Uterus (tissue), 4 donors: ENCODE results near the gene PRKAG2. TPM values are rescaled to one million over a fixed set of nuclear protein-coding genes. Genes with fewer than 3 reads are reported as not detected.

ENCODE experiments used
- DNase-seq, 2 donors: peaks; one replicate each; pipeline ENCODE4 v3.0.0-alpha.2; 2019 to 2020
- H3K27ac ChIP-seq, 2 donors: fragments of 200-600 bp; sonication (generic); 1 replicate in 1 of 2; 2 replicates in 1 of 2; pipeline ENCODE4 v1.5.1; 2016 to 2018
- H3K27me3 ChIP-seq, 2 donors: fragments of 200-600 bp; sonication (generic); one replicate each; pipeline ENCODE4 v1.5.1; 2018 to 2019; ENCODE audit warnings: control low read depth in 1 of 2
- H3K36me3 ChIP-seq, 2 donors: fragments of 200-600 bp; sonication (generic); one replicate each; pipeline ENCODE4 v1.5.1; 2019; ENCODE audit warnings: control low read depth in 1 of 2
- H3K4me1 ChIP-seq, 2 donors: fragments of 200-600 bp; sonication (generic); one replicate each; pipeline ENCODE4 v1.5.1; 2018 to 2019; ENCODE audit warnings: control low read depth in 1 of 2
- H3K4me3 ChIP-seq, 2 donors: fragments of 200-600 bp; sonication (generic); 1 replicate in 1 of 2; 2 replicates in 1 of 2; pipeline ENCODE4 v1.5.1; 2018 to 2019; ENCODE audit warnings: mild to moderate bottlenecking in 1 of 2
- H3K9me3 ChIP-seq, 2 donors: fragments of 200-600 bp; sonication (generic); one replicate each; pipeline ENCODE4 v1.5.1; 2019; ENCODE audit warnings: control low read depth in 1 of 2
- POLR2A ChIP-seq, 2 donors: fragments of 450-650 bp; IDR thresholded peaks; one replicate each; pipeline ENCODE4 v1.6.1; 2016; ENCODE audit warnings: antibody characterized with exemption in 2 of 2, mild to moderate bottlenecking in 1 of 2, moderate library complexity in 1 of 2
- intact Hi-C: fragments of 100-400 bp; cut with DNase I; formaldehyde crosslinking; loops from one replicate; pipeline ENCODE4 v1.15.1; 2023; ENCODE audit warnings: low total_unique reads
- total RNA-seq, 4 donors: library from RNA; depleted of rRNA in 3 of 4; stranded (reverse); fragments of >200 nt in 3 of 4; gene quantifications; one replicate each; pipeline versions ENCODE4 v1.1.0 to v1.2.4, GENCODE V29; 2014 to 2023
- TF ChIP-seq, protein P1 (sequence below), 4 experiments: fragments of 200-600 bp in 2 of 4; fragments of 450-650 bp in 2 of 4; sonication (generic) in 2 of 4; IDR thresholded peaks; one replicate each; pipeline ENCODE4 v1.5.1; 2016 to 2019; ENCODE audit warnings: antibody characterized with exemption in 4 of 4, mild to moderate bottlenecking in 2 of 4, moderate library complexity in 1 of 4
- donor health status: DM: yes; HTN: yes; CAD: no.

Gene PRKAG2
- total RNA-seq, 4 donors from 2014 or later, result 15.1 to 66.2 (median 33.6) TPM

DNA sequence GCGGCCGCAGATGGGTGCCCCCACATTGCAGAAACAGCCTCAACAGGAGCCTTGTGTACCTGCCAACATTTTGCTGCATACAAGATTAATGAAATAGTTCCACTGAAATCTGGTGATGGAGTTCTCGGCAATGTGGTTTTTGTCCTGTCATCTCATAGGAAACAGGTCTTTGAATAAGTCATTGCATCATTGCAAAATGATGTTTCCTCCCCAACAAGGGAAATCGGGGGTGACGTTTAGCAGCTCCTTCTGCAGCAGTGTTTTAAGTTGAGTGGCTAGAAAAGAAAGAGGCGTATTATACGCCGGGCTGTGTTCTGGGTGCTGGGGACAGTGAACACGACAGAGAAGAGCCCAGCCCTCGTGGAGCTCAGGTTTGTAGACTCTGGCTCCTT is 177.0 kb downstream of the PRKAG2 start:
- H3K27me3 ChIP-seq, result no peaks in the 10 kb centered on the region
- intact Hi-C loops, result no loop called here
- no peaks in the 10 kb centered on the region for H3K36me3 ChIP-seq
- TF ChIP-seq POLR2A (IDR thresholded peaks at IDR 0.05), result no peak
- TF ChIP-seq, protein P1, sequence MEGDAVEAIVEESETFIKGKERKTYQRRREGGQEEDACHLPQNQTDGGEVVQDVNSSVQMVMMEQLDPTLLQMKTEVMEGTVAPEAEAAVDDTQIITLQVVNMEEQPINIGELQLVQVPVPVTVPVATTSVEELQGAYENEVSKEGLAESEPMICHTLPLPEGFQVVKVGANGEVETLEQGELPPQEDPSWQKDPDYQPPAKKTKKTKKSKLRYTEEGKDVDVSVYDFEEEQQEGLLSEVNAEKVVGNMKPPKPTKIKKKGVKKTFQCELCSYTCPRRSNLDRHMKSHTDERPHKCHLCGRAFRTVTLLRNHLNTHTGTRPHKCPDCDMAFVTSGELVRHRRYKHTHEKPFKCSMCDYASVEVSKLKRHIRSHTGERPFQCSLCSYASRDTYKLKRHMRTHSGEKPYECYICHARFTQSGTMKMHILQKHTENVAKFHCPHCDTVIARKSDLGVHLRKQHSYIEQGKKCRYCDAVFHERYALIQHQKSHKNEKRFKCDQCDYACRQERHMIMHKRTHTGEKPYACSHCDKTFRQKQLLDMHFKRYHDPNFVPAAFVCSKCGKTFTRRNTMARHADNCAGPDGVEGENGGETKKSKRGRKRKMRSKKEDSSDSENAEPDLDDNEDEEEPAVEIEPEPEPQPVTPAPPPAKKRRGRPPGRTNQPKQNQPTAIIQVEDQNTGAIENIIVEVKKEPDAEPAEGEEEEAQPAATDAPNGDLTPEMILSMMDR (IDR thresholded peaks at IDR 0.05), result no peak
- DNase-seq, result no peak
- H3K4me3 ChIP-seq, result no peak overlapping the region
- no peaks in the 10 kb centered on the region for H3K9me3 ChIP-seq
- H3K27ac ChIP-seq, result no peak overlapping the region
- no peaks in the 10 kb centered on the region for H3K4me1 ChIP-seq

GRCh38 chr7:151699147-151699927 is 177.6 kb downstream of the PRKAG2 start:
- Histone ChIP-seq H3K36me3 (no peaks in the 10 kb centered on the region), H3K4me3 (no peak overlapping the region)
- peak in 1 of 2 donors; percentile 59 for DNase-seq

GRCh38 chr7:151697942-151698341 is 179.0 kb downstream of the PRKAG2 start:
- no peaks in the 10 kb centered on the region for H3K4me1 ChIP-seq
- TF ChIP-seq, protein P1 (IDR thresholded peaks at IDR 0.05), result no peak
- TF ChIP-seq POLR2A (IDR thresholded peaks at IDR 0.05), result no peak
- H3K36me3 ChIP-seq, result no peaks in the 10 kb centered on the region
- H3K27ac ChIP-seq, result no peak overlapping the region
- no peaks in the 10 kb centered on the region for H3K27me3 ChIP-seq
- no peaks in the 10 kb centered on the region for H3K9me3 ChIP-seq
- DNase-seq, result no peak
- H3K4me3 ChIP-seq, result no peak overlapping the region
- intact Hi-C loops, result no loop called here

More at GRCh38 chr7:151699147-151699927, 177.6 kb downstream of the PRKAG2 start:
- H3K27ac ChIP-seq, result no peak overlapping the region
- TF ChIP-seq POLR2A (IDR thresholded peaks at IDR 0.05), result no peak
- TF ChIP-seq, protein P1 (IDR thresholded peaks at IDR 0.05), result no peak
- no peaks in the 10 kb centered on the region for H3K4me1 ChIP-seq
- intact Hi-C loops, result no loop called here
- H3K9me3 ChIP-seq, result no peaks in the 10 kb centered on the region
- H3K27me3 ChIP-seq, result no peaks in the 10 kb centered on the region

DNA sequence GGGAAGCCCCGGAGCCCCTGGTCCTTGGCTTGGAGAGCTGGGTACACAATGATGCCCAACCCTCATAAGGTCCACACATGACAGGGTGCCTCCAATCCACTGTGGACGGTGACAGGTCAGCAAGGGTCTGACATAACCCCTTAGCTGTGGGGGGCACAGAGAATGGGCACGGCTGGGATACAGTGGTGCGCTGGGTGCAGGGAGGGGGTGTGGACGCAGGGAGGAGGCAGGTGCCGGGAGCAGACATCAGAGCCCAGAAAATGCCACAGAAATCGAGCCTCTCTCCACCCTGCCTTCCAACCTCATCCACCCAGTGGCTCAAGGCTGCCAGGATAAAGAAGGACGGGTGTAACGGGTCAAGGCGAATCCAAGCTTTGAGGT is 179.4 kb downstream of the PRKAG2 start:
- no peaks in the 10 kb centered on the region for H3K9me3 ChIP-seq
- no peaks in the 10 kb centered on the region for H3K27me3 ChIP-seq
- no peak for TF ChIP-seq POLR2A (IDR thresholded peaks at IDR 0.05)
- TF ChIP-seq, protein P1 (IDR thresholded peaks at IDR 0.05), result no peak
- H3K36me3 ChIP-seq, result no peaks in the 10 kb centered on the region
- no peak for DNase-seq
- intact Hi-C loops, result no loop called here
- no peak overlapping the region for H3K27ac ChIP-seq
- no peaks in the 10 kb centered on the region for H3K4me1 ChIP-seq
- H3K4me3 ChIP-seq, result no peak overlapping the region

GRCh38 chr7:151696721-151697514 is 180.0 kb downstream of the PRKAG2 start:
- H3K27me3 ChIP-seq, result no peaks in the 10 kb centered on the region
- no peak overlapping the region for H3K27ac ChIP-seq
- no peak for DNase-seq
- no peak overlapping the region for H3K4me3 ChIP-seq
- intact Hi-C loops, result no loop called here
- TF ChIP-seq, protein P1 (IDR thresholded peaks at IDR 0.05), result no peak
- TF ChIP-seq POLR2A (IDR thresholded peaks at IDR 0.05), result no peak
- H3K36me3 ChIP-seq, result no peaks in the 10 kb centered on the region
- no peaks in the 10 kb centered on the region for H3K4me1 ChIP-seq
- no peaks in the 10 kb centered on the region for H3K9me3 ChIP-seq
